Anterior cingulate cortex (tissue), 58 donors: ENCODE data around the gene SKOR1.

Source experiments
- DNase-seq, 58 donors: peaks; one replicate each; lab custom pipeline; 2025; lab: John Stamatoyannopoulos, UW

Gene SKOR1

GRCh38 chr15:67843571-67844387, 18.5 kb downstream of the SKOR1 start:
- no peak for DNase-seq

DNA sequence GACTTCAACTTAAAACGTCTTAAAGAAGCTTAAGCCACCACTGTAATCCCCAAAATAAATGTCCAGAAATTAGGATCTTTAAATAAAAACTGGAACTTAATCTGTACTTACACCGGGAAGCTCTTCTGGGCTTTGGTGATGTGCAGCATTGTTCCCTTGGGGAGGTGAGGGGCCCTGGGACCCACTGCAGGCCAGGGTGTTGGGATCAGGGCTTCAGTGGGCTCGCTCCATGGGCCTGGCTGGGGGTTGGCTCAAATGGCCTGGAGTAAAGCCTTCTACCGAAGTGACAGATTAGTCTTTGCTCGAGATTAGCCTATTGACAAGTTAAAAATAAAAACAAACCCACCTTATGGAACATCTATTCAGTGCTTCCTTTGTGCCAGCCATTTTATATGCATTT, 20.7 kb downstream of the SKOR1 start:
- DNase-seq = no peak

DNA sequence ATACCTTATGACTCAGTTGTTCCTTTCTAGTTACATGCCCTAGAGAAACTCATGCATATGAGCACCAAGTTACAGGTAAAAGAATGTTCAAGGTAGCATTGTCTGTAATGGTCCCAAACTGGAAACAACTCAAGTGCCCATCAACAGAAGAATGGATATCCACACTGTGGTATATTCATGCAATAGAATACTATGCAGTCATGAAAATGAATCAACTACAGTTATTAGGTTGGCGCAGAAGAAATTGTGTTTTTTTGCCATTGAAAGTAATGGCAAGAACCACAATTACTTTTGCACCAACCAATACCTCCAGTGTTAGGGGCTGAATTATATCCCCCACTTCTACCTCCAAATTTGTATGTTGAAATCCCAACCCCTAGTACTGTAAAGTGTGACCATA, 24.2 kb downstream of the SKOR1 start:
- no peak for DNase-seq

GRCh38 chr15:67850336-67850735, 25.0 kb downstream of the SKOR1 start:
- no peak for DNase-seq

DNA sequence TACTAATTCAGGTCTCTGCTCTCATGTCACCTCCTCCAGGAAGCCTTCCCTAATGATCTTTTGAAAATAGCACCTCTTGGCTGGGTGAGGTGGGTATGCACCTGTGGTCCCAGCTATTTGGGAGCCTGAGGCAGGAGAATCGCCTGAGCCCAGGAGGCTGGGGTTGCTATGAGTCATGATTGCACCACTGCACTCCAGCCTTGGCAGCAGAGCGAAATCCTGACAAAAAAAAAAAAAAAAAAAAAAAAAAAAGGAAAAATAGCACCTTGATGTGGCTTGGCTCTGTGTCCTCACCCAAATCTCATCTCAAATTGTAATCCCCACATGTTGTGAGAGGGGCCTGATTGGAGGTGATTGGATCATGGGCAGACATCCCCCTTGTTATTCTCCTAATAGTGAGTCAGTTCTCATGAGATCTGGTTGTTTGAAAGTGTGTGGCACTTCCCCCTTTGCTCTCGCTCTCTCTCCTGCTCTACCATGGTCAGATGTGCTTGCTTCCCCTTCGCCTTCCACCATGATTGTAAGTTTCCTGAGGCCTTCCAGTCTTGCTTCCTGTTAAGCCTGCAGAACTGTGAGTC, 25.8 kb downstream of the SKOR1 start:
- DNase-seq = no peak

GRCh38 chr15:67852418-67852817, 27.1 kb downstream of the SKOR1 start:
- no peak for DNase-seq

GRCh38 chr15:67853454-67853853, 28.1 kb downstream of the SKOR1 start:
- DNase-seq = no peak

- DNase-seq = no peak
Observed at GRCh38 chr15:67854358-67854757, 29.0 kb downstream of the SKOR1 start.

GRCh38 chr15:67855842-67856241, 30.5 kb downstream of the SKOR1 start:
- DNase-seq = no peak

DNA sequence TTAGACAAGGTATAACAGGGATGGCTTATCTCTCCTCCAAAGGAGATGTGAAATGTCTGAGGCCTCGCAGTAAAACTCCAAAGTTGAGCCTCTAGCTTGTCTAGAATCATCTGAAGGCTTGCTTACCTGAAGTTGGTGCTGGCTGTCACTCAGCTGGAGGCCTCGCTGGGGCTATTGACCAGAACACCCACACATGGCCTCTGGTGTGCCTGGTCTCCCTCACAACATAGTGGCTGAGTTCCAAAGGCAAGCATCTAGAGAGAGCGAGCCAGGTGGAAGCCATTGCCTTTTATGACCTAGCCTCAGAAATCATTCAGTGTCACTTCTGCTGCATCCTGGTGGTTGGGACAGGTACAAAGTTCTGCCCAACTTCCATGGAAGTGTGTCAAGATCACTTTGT, 31.9 kb downstream of the SKOR1 start:
- DNase-seq = no peak

- peak in 18 of 58 donors; percentile 16 to 53 (median 28) for DNase-seq
Observed at GRCh38 chr15:67859331-67859946, 34.1 kb downstream of the SKOR1 start.

- no peak for DNase-seq
Observed at GRCh38 chr15:67861983-67862382, 36.7 kb downstream of the SKOR1 start.

- DNase-seq = no peak
Observed at GRCh38 chr15:67862750-67863441, 37.6 kb downstream of the SKOR1 start.

GRCh38 chr15:67863442-67863987, 38.2 kb downstream of the SKOR1 start:
- DNase-seq = peak in 57 of 58 donors; percentile 15 to 78 (median 56)

DNA sequence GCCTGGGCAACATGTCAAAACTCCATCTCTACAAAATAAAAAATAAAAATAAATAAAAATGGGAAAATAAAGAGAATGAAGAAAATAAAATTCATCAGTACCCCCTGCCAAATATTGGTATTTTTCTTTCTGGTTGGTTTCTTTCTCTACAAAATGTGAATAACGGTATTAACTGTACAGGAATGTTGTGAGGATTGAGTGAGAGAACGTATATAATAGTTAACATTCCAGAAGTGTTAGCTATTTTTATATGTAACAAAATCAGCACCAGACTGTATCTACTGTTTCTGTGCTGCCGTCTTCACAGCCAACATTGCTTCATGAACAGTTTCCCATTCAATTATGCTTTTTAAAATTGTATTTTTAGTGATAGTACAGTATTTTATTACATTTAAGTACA, 40.0 kb downstream of the SKOR1 start:
- no peak for DNase-seq

- DNase-seq = no peak
Observed at GRCh38 chr15:67865766-67866165, 40.5 kb downstream of the SKOR1 start.

- DNase-seq = no peak
Observed at GRCh38 chr15:67869701-67870100, 44.4 kb downstream of the SKOR1 start.

GRCh38 chr15:67870868-67871408, 45.6 kb downstream of the SKOR1 start:
- DNase-seq = no peak

DNA sequence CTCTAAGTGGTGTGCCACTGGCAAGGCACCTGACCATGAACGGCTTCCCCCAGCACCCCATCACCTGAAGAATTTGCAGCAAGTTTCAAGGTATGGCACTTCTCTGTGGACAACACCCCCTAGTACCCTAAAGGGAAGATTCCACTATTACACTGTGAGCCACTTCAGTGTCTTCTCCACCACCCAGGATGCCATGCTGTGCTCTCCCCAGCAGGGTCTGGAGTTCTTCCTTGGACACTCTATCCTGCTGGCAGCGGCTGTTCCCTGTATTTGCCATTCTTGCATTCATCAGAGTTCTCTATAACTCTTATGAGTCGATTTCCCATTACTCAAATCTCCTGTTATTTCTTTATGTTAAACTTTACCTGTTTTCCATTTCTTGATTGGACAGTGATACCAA, 48.5 kb downstream of the SKOR1 start:
- DNase-seq = no peak

DNA sequence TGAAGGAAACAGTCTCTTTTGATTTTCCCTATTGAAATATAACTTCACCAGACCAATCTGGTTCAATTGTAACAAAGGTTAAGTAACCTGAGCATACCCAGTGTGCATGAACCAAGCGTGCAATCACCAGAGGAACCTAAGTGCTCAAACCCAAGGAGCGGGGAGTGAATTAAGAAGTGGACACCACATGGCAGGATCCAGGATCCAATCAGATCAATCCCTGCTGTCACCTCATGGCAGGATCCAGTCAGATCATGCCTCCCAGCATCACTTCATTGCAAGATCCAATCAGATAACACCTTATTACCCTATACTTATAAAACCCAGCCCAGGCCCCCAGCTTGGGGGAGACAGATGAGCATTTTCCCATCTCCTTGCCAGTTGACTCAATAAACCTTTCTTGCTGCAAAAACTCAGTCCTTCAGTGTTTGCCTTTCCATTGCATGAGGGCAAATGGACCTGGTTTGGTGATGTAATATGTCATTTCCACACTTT, 53.5 kb downstream of the SKOR1 start:
- no peak for DNase-seq
